BE2C (cell line): ENCODE measurements around the gene PPEF1.

Source experiments
- DNase-seq: peaks from one replicate; pipeline ENCODE4 v3.0.0-alpha.2; 2020
- H3K27me3 ChIP-seq: fragments of 250-450 bp; sonication (Bioruptor Pico); 2 replicates; pipeline ENCODE4 v1.5.1; 2020; ENCODE audit warnings: mild to moderate bottlenecking
- H3K36me3 ChIP-seq: fragments of 250-450 bp; sonication (Bioruptor Pico); 2 replicates; pipeline ENCODE4 v1.5.1; 2020; ENCODE audit warnings: mild to moderate bottlenecking
- H3K4me1 ChIP-seq: fragments of 250-450 bp; sonication (Bioruptor Pico); 2 replicates; pipeline ENCODE4 v1.5.1; 2020
- H3K4me3 ChIP-seq: 2 replicates; pipeline ENCODE4 v1.5.1; 2011; ENCODE audit warnings: low read depth, low read length
- H3K9me3 ChIP-seq: fragments of 250-450 bp; sonication (Bioruptor Pico); 2 replicates; pipeline ENCODE4 v1.5.1; 2020
- CTCF ChIP-seq: IDR thresholded peaks from 2 replicates; pipeline ENCODE4 v1.5.1; 2012; ENCODE audit warnings: mild to moderate bottlenecking, low read depth, low read length

The PPEF1 gene

GRCh38 chrX:18799911-18800310, 92.5 kb downstream of the PPEF1 start:
- Histone ChIP-seq H3K4me1 (no peaks in the 10 kb centered on the region), H3K27me3 (no peaks in the 10 kb centered on the region), H3K9me3 (no peaks in the 10 kb centered on the region), H3K36me3 (no peaks in the 10 kb centered on the region), H3K4me3 (no peak overlapping the region)
- TF ChIP-seq CTCF, result no peak
- DNase-seq, result no peak

GRCh38 chrX:18809641-18810040, 102.2 kb downstream of the PPEF1 start:
- no peak overlapping the region for H3K4me3 ChIP-seq
- no peaks in the 10 kb centered on the region for H3K9me3 ChIP-seq
- DNase-seq, result no peak
- H3K27me3 ChIP-seq, result no peaks in the 10 kb centered on the region
- H3K36me3 ChIP-seq, result no peaks in the 10 kb centered on the region
- no peak for TF ChIP-seq CTCF
- H3K4me1 ChIP-seq, result no peaks in the 10 kb centered on the region

- H3K4me1 ChIP-seq, result no peaks in the 10 kb centered on the region
- H3K9me3 ChIP-seq, result no peaks in the 10 kb centered on the region
- no peaks in the 10 kb centered on the region for H3K36me3 ChIP-seq
- no peak for TF ChIP-seq CTCF
- DNase-seq, result no peak
- no peaks in the 10 kb centered on the region for H3K27me3 ChIP-seq
- no peak overlapping the region for H3K4me3 ChIP-seq
Measured at GRCh38 chrX:18810416-18810815, 103.0 kb downstream of the PPEF1 start.

GRCh38 chrX:18825375-18825774, 117.9 kb downstream of the PPEF1 start:
- no peak for TF ChIP-seq CTCF
- Histone ChIP-seq H3K9me3 (no peaks in the 10 kb centered on the region), H3K27me3 (no peaks in the 10 kb centered on the region), H3K4me3 (no peak overlapping the region), H3K36me3 (no peaks in the 10 kb centered on the region), H3K4me1 (no peaks in the 10 kb centered on the region)
- DNase-seq, result no peak

GRCh38 chrX:18828832-18829404, 121.5 kb downstream of the PPEF1 start:
- H3K27me3 ChIP-seq, result no peaks in the 10 kb centered on the region
- DNase-seq, result peak; percentile 14
- no peaks in the 10 kb centered on the region for H3K9me3 ChIP-seq

More at GRCh38 chrX:18828832-18829404, 121.5 kb downstream of the PPEF1 start:
- TF ChIP-seq CTCF, result no peak
- Histone ChIP-seq H3K36me3 (no peaks in the 10 kb centered on the region), H3K4me3 (no peak overlapping the region), H3K4me1 (0 out of 2 replicates have a peak, but pooled peaks cover 3% of the 10 kb centered on the region)
